Left ventricle myocardium inferior (tissue), 1 donor: Measurements from ENCODE around the gene RIPOR2. TPM values are rescaled to one million over a fixed set of nuclear protein-coding genes. Genes with fewer than 3 reads are reported as not detected.

Experiments
- DNase-seq: peaks from one replicate; pipeline ENCODE4 v3.0.0-alpha.2; 2020
- H3K27ac ChIP-seq: fragments of 200-600 bp; replicated peaks from 2 replicates; pipeline ENCODE4 v1.8.0; 2021
- H3K27me3 ChIP-seq: fragments of 200-600 bp; 2 replicates; pipeline ENCODE4 v1.8.0; 2021; ENCODE audit warnings: low read depth
- H3K36me3 ChIP-seq: fragments of 200-600 bp; 2 replicates; pipeline ENCODE4 v1.8.0; 2021
- H3K4me1 ChIP-seq: fragments of 200-600 bp; 2 replicates; pipeline ENCODE4 v1.8.0; 2021
- H3K4me3 ChIP-seq: fragments of 200-600 bp; 2 replicates; pipeline ENCODE4 v1.8.0; 2021; ENCODE audit warnings: mild to moderate bottlenecking, moderate library complexity
- H3K9me3 ChIP-seq: fragments of 200-600 bp; replicated peaks from 2 replicates; pipeline ENCODE4 v1.8.0; 2021
- CTCF ChIP-seq: fragments of 200-600 bp; IDR thresholded peaks from 2 replicates; pipeline ENCODE4 v1.8.0; 2021; ENCODE audit warnings: antibody characterized with exemption, mild to moderate bottlenecking, borderline replicate concordance
- intact Hi-C: fragments of 100-400 bp; cut with micrococcal nuclease; formaldehyde crosslinking; loops from one replicate; pipeline ENCODE4 v1.11.0; 2022
- total RNA-seq: library from RNA; stranded (reverse); fragmentation: NEBNext Ultra II Directional; extraction: Animal tissue kit (Norgen Biotek cat#: 25700); gene quantifications from one replicate; pipeline ENCODE4 v1.2.1, GENCODE V29; 2021
- donor health status: DM: no; HTN: yes; CAD: no; lungs with severe emphysema.

The RIPOR2 gene
- total RNA-seq, 1 donor from 2014 or later: 3.1 TPM

- peak; percentile 91 for TF ChIP-seq CTCF
- intact Hi-C loops: loop anchor here (5.0 kb wide), 2 partner anchors 137 to 217 kb away; no protein-coding TSS in a partner anchor
- Histone ChIP-seq H3K4me3 (no peak overlapping the region), H3K27me3 (no peaks in the 10 kb centered on the region), H3K27ac (peak overlapping the region; percentile 45), H3K4me1 (peaks cover 22% of the 10 kb centered on the region), H3K9me3 (no peaks in the 10 kb centered on the region), H3K36me3 (no peaks in the 10 kb centered on the region)
- DNase-seq: peak; percentile 19
Observed at GRCh38 chr6:24855395-24856245, 80.1 kb downstream of the RIPOR2 start.

GRCh38 chr6:24854077-24854666 is 81.6 kb downstream of the RIPOR2 start:
- Histone ChIP-seq H3K27me3 (no peaks in the 10 kb centered on the region), H3K36me3 (peaks cover 13% of the 10 kb centered on the region), H3K9me3 (no peaks in the 10 kb centered on the region), H3K4me3 (no peak overlapping the region), H3K4me1 (peaks cover 22% of the 10 kb centered on the region), H3K27ac (no peak overlapping the region)
- DNase-seq: no peak
- intact Hi-C loops: no loop called here
- TF ChIP-seq CTCF: no peak

DNA sequence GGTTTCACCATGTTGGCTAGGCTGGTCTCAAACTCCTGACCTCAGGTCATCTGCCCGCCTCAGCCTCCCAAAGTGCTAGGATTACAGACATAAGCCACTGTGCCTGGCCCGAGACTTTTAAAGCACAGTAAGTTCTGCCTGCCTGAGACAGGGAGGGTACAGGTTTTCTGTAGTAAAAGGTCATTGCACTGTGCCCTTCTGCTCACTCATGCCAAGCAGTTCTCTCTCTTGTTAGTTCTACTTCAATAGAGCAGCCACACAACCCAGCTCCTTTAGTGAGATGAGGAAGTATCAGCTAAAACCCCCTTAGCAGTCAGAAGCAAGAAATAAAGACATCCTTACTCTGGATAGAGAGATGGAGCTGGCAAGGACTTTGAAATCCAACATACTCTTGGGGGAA is 84.7 kb downstream of the RIPOR2 start:
- no peak for TF ChIP-seq CTCF
- no peak overlapping the region for H3K4me3 ChIP-seq

GRCh38 chr6:24849713-24850112 is 86.0 kb downstream of the RIPOR2 start:
- DNase-seq: no peak
- no peaks in the 10 kb centered on the region for H3K27me3 ChIP-seq
- H3K36me3 ChIP-seq: peaks cover 24% of the 10 kb centered on the region
- no peaks in the 10 kb centered on the region for H3K9me3 ChIP-seq
- no peaks in the 10 kb centered on the region for H3K4me1 ChIP-seq
- H3K4me3 ChIP-seq: no peak overlapping the region
- intact Hi-C loops: no loop called here
- H3K27ac ChIP-seq: no peak overlapping the region
- no peak for TF ChIP-seq CTCF

More for the DNA sequence above, 84.7 kb downstream of the RIPOR2 start:
- no peaks in the 10 kb centered on the region for H3K9me3 ChIP-seq
- H3K4me1 ChIP-seq: peaks cover 6% of the 10 kb centered on the region
- H3K36me3 ChIP-seq: peaks cover 24% of the 10 kb centered on the region
- no peaks in the 10 kb centered on the region for H3K27me3 ChIP-seq
- intact Hi-C loops: no loop called here
- DNase-seq: no peak
- no peak overlapping the region for H3K27ac ChIP-seq

DNA sequence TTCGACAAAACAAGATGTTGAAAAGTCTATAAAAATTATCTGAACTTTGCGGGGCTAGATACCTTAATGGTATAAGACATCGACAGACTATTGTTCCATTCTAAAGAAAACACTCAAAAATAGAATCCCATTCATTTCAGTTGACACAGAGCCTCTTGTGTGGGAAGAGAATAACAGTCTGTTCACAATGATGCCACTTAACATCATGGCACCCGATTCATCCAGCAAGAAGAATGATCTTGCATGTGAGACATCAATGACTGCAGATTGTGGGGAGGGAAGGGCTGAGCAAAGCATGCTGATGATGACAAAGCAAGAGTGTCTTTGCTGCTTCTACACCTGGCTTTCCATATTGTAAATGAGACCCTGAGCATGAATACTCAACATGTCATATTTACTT is 87.3 kb downstream of the RIPOR2 start:
- H3K4me3 ChIP-seq: no peak overlapping the region
- no peak for DNase-seq
- H3K27ac ChIP-seq: no peak overlapping the region
- H3K36me3 ChIP-seq: peaks cover 24% of the 10 kb centered on the region
- intact Hi-C loops: no loop called here
- H3K9me3 ChIP-seq: no peaks in the 10 kb centered on the region
- no peaks in the 10 kb centered on the region for H3K27me3 ChIP-seq
- peaks cover 6% of the 10 kb centered on the region for H3K4me1 ChIP-seq
- no peak for TF ChIP-seq CTCF
